Kidney glomerular epithelial cell (primary cell): ENCODE data around the gene KRTAP15-1.
A peak's percentile ranks its signal among the peaks of the same experiment; 100 is the strongest.

ENCODE experiments used
- DNase-seq: peaks from one replicate; lab custom pipeline; 2025; lab: John Stamatoyannopoulos, UW

KRTAP15-1 gene

GRCh38 chr21:30439975-30440374 lies at the start of gene KRTAP15-1:
Gene KRTAP15-1 (plus strand): TSS chr21:30440275. CDS start chr21:30440328, 53 bp downstream.
- no peak for DNase-seq

- no peak for DNase-seq
Observed at GRCh38 chr21:30391492-30392025, 48.5 kb upstream of the KRTAP15-1 start.

GRCh38 chr21:30395731-30396130 lies 44.3 kb upstream of the KRTAP15-1 start, which contains the start of gene KRTAP13-1:
Gene KRTAP13-1 (plus strand): TSS chr21:30396031. CDS start chr21:30396087, 56 bp downstream.
- DNase-seq = no peak

GRCh38 chr21:30408782-30409494 lies 31.1 kb upstream of the KRTAP15-1 start:
- DNase-seq = peak; percentile 6

- no peak for DNase-seq
Observed at GRCh38 chr21:30415993-30416392, 24.1 kb upstream of the KRTAP15-1 start.

- no peak for DNase-seq
Observed at GRCh38 chr21:30425826-30426225, 14.2 kb upstream of the KRTAP15-1 start, which contains the start of gene KRTAP13-3. Gene KRTAP13-3 (minus strand): TSS chr21:30425926. CDS start chr21:30425912, 14 bp downstream.

GRCh38 chr21:30426731-30427130 lies 13.3 kb upstream of the KRTAP15-1 start:
- no peak for DNase-seq

GRCh38 chr21:30430170-30430655 lies 9.9 kb upstream of the KRTAP15-1 start, which contains the start of gene KRTAP13-4:
Gene KRTAP13-4 (plus strand): TSS chr21:30430220. CDS start chr21:30430276, 56 bp downstream.
- DNase-seq = no peak

GRCh38 chr21:30434033-30434631 lies 5.9 kb upstream of the KRTAP15-1 start:
- peak; percentile 2 for DNase-seq

GRCh38 chr21:30437010-30437565 lies 3.0 kb upstream of the KRTAP15-1 start:
- DNase-seq = no peak

- no peak for DNase-seq
Observed at GRCh38 chr21:30443226-30443625, 3.2 kb downstream of the KRTAP15-1 start.

- DNase-seq = no peak
Observed at GRCh38 chr21:30444204-30444603, 4.1 kb downstream of the KRTAP15-1 start.

- no peak for DNase-seq
Observed at GRCh38 chr21:30447056-30447455, 7.0 kb downstream of the KRTAP15-1 start.

GRCh38 chr21:30448514-30448913 lies 8.4 kb downstream of the KRTAP15-1 start:
- DNase-seq = no peak

- no peak for DNase-seq
Observed at GRCh38 chr21:30463713-30464112, 23.6 kb downstream of the KRTAP15-1 start.

GRCh38 chr21:30468900-30469714 lies 29.0 kb downstream of the KRTAP15-1 start:
- DNase-seq = no peak

GRCh38 chr21:30478004-30478403 lies 37.9 kb downstream of the KRTAP15-1 start:
- DNase-seq = no peak

GRCh38 chr21:30479259-30479658 lies 39.2 kb downstream of the KRTAP15-1 start:
- DNase-seq = no peak

- DNase-seq = no peak
Observed at GRCh38 chr21:30480145-30480544, 40.1 kb downstream of the KRTAP15-1 start, which contains the start of gene KRTAP19-1. Gene KRTAP19-1 (minus strand): TSS chr21:30480367. CDS start chr21:30480317, 50 bp downstream.

GRCh38 chr21:30482130-30482529 lies 42.1 kb downstream of the KRTAP15-1 start:
- no peak for DNase-seq

GRCh38 chr21:30486180-30486579 lies 46.1 kb downstream of the KRTAP15-1 start:
- DNase-seq = no peak
